HG03039 (cell line): ENCODE measurements around the gene STX18.

Source experiments
- ATAC-seq: cut with Tn5 transposase; IDR thresholded peaks from one replicate; pipeline ENCODE4 v1.9.1; 2021; ENCODE audit warnings: mild to moderate bottlenecking, moderate library complexity; ENCODE audit not compliant: unreplicated experiment

Gene STX18

GRCh38 chr4:4406455-4407298 lies 135.2 kb downstream of the STX18 start:
- no peak for ATAC-seq

GRCh38 chr4:4405358-4405962 lies 136.4 kb downstream of the STX18 start:
- no peak for ATAC-seq

- ATAC-seq, result no peak
Measured at GRCh38 chr4:4402966-4403365, 138.9 kb downstream of the STX18 start.

GRCh38 chr4:4401036-4401435 lies 140.8 kb downstream of the STX18 start:
- no peak for ATAC-seq

- ATAC-seq, result no peak
Measured at GRCh38 chr4:4398430-4398829, 143.4 kb downstream of the STX18 start.

GRCh38 chr4:4397441-4397819 lies 144.4 kb downstream of the STX18 start:
- no peak for ATAC-seq

- ATAC-seq, result no peak
Measured at GRCh38 chr4:4396628-4397440, 145.0 kb downstream of the STX18 start.

- no peak for ATAC-seq
Measured at GRCh38 chr4:4395849-4396627, 145.8 kb downstream of the STX18 start.

GRCh38 chr4:4395371-4395770 lies 146.5 kb downstream of the STX18 start:
- ATAC-seq, result no peak

GRCh38 chr4:4394644-4395043 lies 147.2 kb downstream of the STX18 start:
- ATAC-seq, result no peak

- ATAC-seq, result no peak
Measured at GRCh38 chr4:4392501-4393183, 149.2 kb downstream of the STX18 start.

GRCh38 chr4:4391866-4392265 lies 150.0 kb downstream of the STX18 start:
- ATAC-seq, result no peak

GRCh38 chr4:4390515-4391240 lies 151.2 kb downstream of the STX18 start:
- ATAC-seq, result no peak

GRCh38 chr4:4390046-4390445 lies 151.8 kb downstream of the STX18 start:
- ATAC-seq, result no peak

GRCh38 chr4:4388836-4389575 lies 152.8 kb downstream of the STX18 start:
- no peak for ATAC-seq

GRCh38 chr4:4388311-4388790 lies 153.5 kb downstream of the STX18 start:
- ATAC-seq, result no peak

GRCh38 chr4:4387531-4388310 lies 154.1 kb downstream of the STX18 start:
- no peak for ATAC-seq
